GM21367 (cell line): ENCODE measurements around the gene NRARP.

Experiments used
- ATAC-seq: cut with Tn5 transposase; IDR thresholded peaks from one replicate; pipeline ENCODE4 v1.9.1; 2021; ENCODE audit not compliant: unreplicated experiment

The NRARP gene

DNA sequence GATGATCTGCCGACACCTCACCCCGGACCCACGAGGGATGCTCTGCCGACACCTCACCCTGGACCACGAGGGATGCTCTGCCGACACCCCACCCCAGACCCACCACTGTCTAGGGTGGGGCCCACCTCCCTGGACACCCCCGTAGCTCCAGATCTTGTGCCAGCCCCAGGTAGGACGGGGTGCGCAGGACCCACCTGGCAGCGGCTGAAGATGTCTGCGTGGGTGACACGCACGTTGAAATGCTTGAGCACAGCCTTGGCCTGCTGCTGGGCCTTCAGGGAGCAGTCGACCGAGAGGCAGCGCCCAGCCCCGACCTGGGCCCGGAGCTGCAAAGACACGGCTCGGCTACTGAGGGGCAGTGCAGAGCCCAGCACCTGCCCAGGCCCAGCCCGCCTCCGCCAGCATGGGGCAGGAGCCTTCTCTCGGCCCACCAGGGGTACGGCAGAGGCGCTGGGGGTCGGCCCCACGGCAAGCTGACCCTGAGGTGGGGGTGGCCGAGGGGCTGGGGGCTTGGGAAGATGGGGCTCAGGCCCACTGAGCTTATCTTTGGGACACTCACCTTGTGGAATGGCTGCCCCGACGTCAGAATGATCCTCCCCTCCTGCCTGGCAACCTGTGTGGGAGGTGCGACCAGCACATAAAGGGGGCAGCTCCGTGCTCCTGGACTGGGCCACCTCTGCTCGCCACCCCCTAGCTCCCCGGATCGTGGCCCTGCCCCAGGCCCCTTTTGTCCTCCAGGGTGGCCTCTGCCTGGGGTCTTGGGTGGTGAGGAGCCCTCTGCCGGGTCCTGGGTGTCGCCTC, 21.7 kb upstream of the NRARP start:
- no peak for ATAC-seq

GRCh38 chr9:137321726-137322361, 19.8 kb upstream of the NRARP start:
- ATAC-seq = no peak

GRCh38 chr9:137320555-137321384, 18.7 kb upstream of the NRARP start:
- ATAC-seq = no peak

DNA sequence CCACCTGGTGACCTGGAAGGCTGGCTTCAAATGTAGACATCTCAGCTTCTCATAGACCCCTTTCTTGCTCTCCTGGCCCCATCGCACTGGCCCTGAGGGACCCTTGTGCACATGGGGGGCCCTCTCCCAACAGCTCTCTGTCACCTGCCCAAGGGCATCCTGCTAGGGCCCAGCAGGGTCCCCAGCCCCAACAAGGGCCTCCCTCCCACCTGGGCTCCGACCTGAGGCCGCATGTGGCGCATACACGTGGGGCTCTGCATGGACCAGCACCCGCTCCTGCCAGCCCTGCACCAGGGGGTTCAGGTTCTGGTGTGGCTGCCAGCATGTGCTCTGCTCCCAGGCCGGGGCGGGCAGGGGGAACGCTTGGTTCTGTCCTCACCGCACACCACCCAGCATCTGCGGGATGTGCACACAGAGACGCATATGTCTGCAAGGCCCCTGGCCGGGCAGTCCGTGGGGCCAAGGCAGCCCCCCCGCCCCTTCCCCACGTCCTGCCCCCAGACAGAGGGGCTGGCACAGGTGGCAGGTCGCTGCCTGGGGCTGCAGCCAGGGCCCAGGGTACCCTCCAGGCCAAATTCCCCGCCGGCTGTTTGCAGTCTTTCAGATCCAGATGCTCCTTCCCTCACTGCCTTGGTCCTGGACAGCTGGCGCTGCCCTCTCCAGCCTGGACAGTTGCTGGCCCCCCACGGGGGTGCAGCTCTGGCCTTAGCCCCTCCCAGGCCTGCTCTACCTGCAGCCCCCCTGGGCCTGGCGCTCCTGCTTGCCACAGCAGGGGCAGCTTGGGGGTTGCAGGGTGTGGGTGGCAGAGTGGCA, 17.9 kb upstream of the NRARP start:
- no peak for ATAC-seq

DNA sequence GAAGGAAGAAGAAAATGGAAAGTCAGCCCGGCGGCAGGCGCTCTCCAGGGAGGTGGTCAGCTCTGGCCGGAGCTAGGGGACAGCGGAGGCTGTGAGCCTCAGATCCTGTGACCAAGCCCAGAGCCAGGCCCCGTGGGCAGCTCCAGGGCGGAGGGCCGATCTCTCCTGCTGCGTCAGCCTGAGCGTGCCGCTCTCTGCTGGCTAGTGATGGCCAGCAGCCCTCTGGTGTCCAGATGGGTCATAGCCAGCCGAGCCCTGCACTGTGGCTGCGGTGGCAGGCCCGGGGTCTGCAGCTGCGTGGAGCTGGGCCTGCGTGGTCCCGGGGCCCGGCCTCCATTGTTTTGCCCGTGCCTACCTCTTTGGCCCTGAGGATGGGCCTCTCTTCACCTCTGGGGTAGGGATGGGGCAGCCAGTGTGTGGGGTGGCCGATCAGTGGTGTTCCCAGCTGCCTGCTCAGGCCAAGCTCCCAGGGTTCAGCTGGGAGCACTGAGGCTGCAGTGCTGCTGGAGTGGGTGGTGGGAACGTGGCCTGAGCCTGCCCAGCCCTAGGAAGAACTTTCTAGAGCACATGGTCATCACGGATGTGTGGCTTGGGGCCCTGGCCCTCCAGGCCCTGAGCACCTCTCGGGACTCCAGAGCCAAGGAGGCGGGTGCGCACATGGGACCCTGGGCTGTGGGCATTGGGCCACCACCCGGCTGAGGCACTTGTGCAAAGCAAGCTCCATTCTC, 17.1 kb upstream of the NRARP start:
- no peak for ATAC-seq

DNA sequence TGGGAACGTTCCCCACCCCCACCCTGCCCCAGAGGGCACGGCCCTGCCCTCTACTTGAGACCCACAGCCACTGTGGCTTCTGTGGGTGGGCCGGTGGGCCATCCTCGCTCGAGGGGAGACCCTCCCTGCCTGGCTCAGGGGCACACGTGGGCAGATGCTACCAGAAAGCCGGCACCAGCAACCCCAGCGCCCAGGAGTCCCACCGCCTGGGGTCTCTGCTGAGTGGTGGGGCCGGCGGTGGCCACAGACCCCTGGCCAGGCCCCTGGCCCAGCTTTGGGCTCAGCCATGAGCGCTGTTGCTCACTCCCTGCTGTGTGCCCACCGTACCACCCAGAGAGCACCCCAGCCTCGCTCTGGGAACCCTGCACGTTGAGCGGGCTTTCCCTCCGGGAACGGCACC, 16.5 kb upstream of the NRARP start:
- ATAC-seq = no peak

GRCh38 chr9:137317718-137318511, 15.8 kb upstream of the NRARP start:
- no peak for ATAC-seq

GRCh38 chr9:137317021-137317717, 15.1 kb upstream of the NRARP start:
- no peak for ATAC-seq

DNA sequence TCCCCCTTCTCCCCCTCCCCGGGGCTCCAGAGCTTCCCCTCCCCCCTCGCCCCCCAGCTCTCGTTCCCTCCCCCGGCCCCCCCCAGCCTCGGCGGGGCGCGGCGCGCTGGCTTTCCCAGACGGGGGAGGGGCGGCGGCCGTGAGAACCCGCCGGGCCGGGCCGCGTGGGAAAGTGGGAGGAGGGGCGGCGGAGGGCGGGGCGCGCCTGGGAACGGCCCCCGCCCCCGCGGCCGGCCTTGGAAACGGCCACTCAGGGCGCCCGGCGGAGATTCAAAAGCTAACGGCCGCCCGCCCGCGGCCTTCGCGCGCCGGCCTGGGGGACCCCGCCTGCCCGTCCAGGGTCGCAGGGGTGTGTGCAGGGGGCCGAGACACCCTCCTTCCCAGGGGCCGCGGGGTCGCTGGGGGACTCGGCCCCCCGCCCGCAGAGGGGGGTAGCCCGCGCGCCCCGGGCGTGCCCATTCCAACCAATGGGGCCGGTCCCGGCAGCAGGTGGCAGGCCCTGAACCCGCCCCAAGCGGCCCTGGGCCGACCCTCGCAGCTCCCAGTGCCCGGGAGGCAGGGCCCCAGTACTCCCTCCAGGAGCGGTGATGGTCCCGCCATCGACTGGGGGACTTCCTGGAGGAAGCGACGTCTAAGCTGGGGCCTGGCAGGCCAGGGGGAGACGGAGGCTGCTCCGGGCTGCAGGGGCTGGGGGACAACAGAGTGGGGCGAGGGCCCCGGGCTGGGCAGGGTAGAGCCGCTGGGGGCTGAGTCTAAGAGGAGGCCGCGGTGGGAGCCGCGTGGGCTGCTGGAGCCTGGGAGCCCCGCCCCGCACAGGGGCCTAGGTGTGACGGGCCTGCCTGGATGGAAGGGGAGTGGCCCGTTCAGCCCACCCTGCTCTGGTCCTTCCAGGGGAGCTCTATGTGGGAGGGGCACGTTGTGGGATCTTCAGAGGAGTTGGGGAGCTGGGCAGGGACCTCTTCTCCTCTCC, 14.2 kb upstream of the NRARP start:
- ATAC-seq = no peak

DNA sequence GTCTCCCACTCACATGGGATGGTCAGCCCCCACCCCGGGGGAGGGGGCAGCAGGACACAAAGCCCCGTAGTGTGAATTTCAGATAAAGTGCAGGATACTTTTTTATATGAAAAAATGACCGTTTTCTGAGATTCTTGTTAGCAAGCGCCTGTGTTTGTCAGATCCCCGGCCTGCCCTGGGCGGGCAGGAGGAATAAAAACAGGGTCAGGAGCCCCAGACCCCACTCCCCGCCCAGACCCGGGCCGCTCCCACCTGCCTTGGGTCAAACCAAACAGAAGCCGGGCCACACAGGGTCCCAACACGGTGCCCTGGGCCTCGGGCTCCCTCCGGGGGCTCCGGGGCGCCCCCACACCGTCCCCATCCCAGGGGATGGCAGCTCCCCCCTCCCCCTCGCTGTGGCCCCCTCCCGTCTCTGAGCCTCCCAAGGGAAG, 13.5 kb upstream of the NRARP start:
- no peak for ATAC-seq

DNA sequence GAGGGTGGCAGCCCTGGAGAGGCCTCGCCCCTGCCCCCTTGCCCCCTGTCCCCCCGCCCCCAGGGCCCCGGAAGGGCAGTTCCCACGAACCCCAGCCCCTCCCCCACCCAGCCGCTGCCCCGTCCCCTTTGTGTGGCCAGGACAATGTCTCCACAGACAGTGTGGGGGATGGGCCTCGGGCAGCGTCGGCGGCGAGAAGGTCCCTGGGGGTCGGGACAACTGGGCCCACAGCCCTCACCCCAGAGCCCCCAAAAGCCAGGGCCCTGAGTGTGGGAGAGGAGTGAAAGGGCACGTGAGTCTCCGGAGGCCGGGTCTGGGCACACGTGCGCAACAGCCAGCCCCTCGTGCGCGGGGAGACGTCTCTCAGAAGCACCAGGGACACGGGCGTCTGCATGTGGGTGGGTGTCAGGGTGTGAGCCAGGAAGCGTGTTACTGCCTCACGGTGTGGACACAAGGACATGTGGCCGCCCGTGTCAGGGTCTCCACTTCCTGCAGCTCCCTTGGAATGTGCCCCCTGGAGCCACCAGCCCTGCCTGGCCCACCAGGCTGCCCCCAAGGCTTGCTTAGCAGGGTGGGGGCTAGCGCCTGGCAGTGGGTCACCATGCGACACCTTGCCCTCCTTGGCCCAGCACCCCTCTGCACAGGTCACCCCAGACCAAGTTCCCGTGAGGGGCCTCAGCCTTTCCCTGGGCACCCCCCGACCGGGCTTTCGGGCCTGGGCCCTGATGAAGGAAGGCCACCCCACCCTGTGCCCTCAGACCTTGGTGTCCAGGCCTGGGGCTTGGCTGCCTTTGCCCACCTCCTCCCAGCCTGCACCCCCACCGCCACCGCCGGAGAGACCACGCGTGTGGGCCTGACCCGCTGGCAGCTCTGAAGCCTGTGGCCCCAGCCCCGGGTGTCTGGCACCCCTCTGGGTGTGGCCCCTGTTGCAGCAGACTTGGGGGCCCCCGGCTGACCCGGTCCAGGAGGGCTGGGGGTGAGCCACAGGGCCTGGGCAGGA, 12.8 kb upstream of the NRARP start:
- no peak for ATAC-seq

GRCh38 chr9:137313956-137314560, 12.0 kb upstream of the NRARP start:
- ATAC-seq = no peak

GRCh38 chr9:137313326-137313936, 11.4 kb upstream of the NRARP start:
- no peak for ATAC-seq

DNA sequence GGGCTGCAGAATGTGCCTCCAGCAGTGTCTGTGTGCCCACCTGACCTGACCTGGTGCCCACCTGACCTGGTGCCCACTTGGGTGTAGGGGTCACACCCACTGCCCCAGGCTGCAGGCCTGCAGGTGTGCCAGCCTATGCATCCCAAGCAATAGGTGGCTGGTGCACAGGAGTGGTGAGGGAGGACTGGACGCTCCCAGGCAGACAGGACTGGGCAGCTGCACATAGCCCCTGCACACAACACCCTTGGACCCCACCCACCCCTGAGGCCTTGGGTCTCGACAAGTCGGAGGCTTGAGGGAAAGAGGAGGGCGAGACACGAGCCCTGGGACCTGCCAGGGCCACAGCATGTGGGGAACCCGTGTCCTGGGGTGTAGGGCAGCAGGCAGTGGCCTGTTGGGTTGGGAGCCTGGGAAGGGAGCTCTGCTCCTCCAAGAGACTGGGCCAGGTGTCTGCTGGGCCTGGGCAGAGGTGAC, 10.8 kb upstream of the NRARP start:
- no peak for ATAC-seq
